Measurements from ENCODE around the gene MRPS18A.
A peak's percentile ranks its signal among the peaks of the same experiment; 100 is the strongest.

Gene MRPS18A

GRCh38 chr6:43695967-43696291, 8.3 kb upstream of the MRPS18A start:
- DNase-seq, result no peak

GRCh38 chr6:43695215-43695966, 7.8 kb upstream of the MRPS18A start:
- DNase-seq, result peak; percentile 6

DNA sequence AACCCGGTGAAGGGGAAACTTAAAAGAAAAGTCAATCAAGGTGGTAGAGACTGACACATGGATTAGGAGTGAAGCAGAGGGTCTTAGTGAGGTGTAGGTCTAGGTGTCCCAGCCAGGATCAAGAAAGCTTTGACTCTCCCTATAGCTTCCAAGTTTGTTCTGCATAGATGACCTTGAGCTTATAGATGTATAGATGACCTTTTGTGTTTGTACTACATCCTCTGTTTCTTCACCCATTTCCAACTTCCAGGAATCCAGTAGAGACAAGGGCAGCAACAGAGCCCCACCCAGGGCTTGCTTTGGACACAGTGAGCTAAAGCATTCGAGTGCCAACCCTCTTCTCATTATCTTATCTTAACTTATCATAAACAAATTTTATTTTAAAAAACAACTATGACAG, 1.8 kb upstream of the MRPS18A start:
- no peak for DNase-seq

DNA sequence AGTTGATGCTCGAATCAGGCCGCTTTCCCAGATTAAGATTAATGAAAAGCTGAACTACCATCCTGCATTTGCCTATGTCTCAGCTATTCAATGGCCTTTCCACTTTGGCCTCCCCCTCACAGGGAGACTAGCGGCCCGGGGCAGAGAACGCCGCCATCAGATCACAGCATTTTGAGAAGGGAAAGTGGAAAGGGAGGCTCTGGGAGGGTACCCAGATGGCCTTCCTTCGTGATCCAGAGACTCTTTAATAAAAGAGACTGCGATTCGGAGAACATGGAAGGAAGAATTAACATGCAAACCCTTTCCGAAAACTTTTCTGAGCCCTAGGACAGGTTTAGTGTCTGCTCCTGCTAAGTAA, 533 bp downstream of the MRPS18A start:
- DNase-seq, result no peak

DNA sequence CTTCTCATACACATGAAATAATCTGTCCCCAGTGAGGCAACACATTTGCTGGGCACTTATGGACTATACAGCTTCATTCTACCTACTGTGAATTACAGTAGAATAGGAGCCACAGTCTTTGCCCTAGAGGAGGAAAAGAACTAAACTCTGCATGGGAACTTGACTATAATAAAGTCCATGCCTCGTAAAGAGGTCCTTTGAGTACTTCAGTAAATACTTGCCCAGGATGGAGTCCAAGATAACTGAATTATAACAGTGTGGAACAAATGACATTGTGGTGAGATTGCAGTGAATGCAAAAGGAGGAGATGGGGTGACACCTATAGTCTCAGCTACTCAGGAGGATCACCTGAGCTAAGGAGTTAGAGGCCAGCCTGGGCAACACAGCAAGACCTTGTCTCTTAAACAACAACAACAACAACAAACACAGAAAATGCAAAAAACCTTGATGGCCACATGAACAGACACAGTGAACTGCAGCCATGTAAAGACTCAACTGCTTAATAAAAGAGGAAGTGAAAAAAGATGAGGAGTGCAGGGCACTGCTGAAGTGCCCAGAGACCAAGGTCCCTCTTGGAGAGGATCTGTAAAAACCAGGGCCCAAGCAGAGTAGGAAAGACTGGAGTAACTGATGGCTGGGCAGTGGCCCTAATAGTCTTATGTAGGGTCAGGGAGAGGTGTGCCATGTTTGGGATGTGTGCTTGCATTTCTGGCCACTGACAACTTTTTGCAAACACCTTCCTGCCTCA, 3.7 kb downstream of the MRPS18A start:
- DNase-seq, result no peak

- no peak for DNase-seq
Measured at GRCh38 chr6:43682724-43683429, 4.7 kb downstream of the MRPS18A start.

DNA sequence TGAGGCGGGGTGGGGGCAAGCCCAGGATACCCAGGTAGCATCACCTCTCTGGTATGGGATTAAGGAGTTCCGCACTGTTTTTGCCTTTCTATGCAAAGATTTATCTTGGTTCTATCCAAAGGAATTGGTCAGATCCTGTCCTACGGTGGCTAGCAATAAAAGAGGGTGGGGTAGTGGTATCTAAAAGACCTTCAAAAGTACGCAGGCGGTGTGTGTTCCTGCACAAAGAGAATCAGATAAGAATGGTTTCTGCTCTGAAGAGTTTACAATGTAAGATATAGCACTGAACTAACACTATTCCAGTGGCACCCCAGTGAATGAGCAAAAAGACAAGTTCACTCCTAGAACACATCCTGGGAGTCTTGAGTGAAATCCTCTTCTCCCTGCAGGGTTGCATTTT, 6.3 kb downstream of the MRPS18A start:
- DNase-seq, result no peak

DNA sequence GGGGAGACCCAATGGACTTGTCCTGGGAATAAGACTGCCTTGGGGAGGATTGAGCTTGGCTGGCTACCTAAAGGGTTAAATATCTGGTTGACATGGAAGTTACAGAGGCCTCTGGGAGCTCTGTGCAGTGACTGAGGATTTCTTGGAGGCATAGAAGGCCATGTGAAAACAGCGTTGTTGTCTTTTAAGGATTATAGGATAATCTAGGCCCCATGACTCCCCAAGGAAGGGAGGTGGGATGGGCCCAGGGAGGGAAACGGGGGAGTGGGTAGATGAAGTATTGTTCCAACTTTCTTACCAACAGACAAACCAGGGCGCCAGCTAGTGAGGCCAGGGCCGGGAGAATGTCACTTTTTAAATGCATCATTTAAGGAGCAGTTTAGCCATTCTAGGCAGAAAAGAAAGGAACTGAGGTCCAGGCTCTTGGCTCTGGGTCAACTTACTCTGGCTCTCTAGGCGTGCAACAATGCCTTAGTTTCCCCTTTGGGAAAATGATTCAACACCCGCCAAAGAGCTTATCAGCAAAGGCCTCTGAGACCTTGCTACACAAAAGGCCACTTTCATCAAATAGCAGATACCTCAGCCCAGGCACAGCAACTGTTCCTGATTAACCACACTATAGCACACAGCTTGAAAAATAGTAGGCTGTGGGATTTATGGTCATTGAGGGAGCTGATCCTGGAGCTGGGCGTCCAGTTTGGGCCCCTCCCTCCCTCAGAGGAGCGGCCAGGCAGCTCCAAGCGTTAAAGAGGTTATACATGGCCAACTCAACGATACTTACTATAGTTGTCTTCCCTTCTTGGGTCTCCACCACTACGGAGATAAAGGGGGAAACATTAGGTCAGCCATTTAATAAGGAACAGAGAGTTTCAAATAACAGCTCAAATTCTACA, 7.0 kb downstream of the MRPS18A start:
- no peak for DNase-seq

DNA sequence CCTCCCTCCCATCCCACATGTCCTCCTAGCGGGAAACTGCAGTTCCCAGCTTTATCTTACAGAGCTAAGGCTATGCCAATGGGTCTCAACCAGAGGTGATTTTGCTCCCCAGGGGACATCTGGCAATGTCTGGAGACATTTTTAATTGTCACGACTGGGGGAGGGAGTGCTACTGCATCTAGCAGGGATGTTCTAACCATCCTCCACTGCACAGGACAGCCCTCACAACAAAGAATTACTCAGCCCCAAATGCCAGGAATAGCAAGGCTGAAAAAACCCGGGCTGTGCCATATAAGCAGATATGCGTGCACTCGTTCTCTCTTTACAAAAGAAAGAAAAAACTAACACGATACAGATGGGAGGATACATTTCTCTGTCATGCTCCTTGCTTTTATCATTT, 8.5 kb downstream of the MRPS18A start:
- no peak for DNase-seq

DNA sequence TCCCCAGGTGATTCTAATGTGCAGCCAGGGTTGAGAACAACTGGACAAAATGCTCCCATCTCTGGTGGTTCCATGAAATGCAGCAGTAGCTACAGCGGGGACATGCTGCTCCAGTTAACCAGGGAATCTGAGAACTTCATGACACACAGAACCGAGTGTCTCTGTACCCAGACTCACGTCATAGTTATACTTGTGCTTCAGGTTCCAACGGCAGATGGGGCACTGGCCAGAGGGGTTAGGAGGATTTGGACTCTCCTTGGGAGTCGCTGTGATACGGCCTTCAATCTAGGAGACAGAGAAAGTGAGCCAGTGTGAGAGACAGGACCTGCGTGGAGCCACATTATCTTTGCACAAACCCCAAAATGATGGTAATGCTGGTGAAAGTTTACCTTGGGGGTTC, 9.2 kb downstream of the MRPS18A start:
- DNase-seq, result no peak

- no peak for DNase-seq
Measured at GRCh38 chr6:43677759-43678158, 9.8 kb downstream of the MRPS18A start.

GRCh38 chr6:43676962-43677606, 10.5 kb downstream of the MRPS18A start:
- DNase-seq, result no peak

GRCh38 chr6:43674921-43675320, 12.7 kb downstream of the MRPS18A start:
- DNase-seq, result no peak

DNA sequence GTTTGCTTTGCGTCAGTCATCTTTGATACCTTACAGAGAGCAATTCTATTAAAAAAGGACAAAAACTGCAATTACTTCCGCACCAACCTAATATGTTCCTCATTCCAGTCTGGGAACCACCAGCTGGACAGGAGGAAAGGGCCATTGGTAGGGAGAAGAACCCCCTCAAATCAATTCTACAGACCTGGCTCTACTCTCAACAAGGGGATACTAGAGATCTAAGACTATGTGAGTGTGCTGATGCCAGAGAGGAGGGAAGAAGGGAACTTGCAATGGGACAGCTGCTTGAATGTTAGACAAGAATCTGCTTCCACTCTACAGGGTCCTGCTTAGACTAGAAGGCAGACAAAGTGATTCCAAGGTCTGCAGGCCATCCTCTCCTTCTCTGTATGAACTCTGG, 13.3 kb downstream of the MRPS18A start:
- no peak for DNase-seq

GRCh38 chr6:43673444-43674084, 14.0 kb downstream of the MRPS18A start:
- no peak for DNase-seq

- DNase-seq, result no peak
Measured at GRCh38 chr6:43671801-43672690, 15.5 kb downstream of the MRPS18A start.

- no peak for DNase-seq
Measured at GRCh38 chr6:43671011-43671800, 16.4 kb downstream of the MRPS18A start.

DNA sequence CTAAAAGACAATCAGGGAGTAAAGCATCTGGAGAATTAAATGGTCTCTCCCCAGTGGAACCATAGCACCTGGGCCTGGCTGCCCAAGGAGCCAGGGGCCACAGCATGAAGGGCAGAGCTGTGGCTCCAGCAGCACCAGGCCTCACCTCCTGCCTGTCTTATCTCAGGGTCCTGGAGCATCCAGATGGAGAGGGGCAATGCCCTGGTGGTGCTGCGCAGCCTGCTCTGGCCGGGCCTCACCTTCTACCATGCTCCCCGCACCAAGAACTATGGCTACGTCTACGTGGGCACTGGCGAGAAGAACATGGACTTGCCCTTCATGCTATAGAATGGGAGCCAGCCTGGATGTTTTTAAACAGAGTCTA, 17.0 kb downstream of the MRPS18A start:
- DNase-seq, result no peak

- DNase-seq, result no peak
Measured at GRCh38 chr6:43669922-43670622, 17.5 kb downstream of the MRPS18A start.
